GM18867 (cell line): ENCODE data around the gene MAP3K7CL.
"Not testable (repeated sequence)": the region's sequence is repeated elsewhere in the genome, so short reads cannot be mapped to it uniquely, and the experiment has no call there.

ENCODE experiments used
- ATAC-seq: cut with Tn5 transposase; IDR thresholded peaks from one replicate; pipeline ENCODE4 v1.9.1; 2021; ENCODE audit warnings: mild to moderate bottlenecking, moderate library complexity; ENCODE audit not compliant: unreplicated experiment

MAP3K7CL gene

DNA sequence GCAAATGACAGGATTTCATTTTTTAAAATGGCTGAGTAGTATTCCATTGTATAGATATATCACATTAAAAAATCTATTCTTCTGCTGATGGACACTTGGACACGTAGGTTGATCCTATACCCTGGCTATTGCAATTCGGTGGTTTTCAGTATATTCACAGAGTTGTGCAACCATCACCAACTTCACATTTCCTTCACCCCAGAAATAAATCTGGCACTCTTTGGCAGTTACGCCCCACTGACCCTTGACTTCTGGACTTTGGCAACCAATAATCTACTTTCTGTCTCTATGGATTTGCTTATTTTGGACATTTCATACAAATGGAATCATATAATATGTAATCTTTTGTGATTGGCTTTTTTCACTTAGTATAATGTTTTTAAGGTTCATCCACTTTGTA lies 35.9 kb downstream of the MAP3K7CL start:
- ATAC-seq = no peak

DNA sequence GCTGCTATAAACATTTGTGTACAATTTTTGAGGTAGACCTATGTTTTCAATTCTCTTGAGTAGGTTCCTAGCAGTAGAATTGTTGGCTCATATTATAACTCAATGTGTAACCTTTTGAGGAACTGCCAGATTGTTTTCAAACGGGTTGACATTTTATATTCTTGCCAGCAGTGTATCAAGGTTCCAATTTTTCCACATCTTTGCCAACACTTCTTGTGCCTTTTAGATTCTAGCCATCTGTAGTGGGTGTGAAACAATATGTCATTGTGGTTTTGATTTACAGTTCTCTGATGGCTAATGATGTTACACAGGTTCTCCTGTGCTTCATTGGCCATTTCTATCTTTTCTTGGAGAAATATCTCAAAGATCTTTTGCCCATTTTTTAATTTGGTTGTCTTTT lies 36.4 kb downstream of the MAP3K7CL start:
- ATAC-seq = no peak

DNA sequence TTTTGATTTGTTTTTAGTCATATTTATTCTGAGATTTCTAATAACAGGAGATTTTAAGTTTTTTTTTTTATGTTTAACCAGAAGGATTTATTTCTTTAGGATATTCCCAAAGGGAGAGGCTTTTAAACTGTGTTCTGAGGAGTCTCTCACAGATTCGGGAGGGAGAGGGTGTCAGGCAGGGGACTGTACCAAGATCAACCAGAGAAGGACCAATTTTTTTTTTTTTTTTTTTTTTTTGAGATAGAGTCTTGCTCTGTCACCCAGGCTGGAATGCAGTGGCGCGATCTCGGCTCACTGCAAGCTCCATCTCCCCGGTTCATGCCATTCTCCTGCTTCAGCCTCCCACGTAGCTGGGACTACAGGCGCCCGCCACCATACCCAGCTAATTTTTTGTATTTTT lies 37.0 kb downstream of the MAP3K7CL start:
- not testable (repeated sequence) for ATAC-seq

DNA sequence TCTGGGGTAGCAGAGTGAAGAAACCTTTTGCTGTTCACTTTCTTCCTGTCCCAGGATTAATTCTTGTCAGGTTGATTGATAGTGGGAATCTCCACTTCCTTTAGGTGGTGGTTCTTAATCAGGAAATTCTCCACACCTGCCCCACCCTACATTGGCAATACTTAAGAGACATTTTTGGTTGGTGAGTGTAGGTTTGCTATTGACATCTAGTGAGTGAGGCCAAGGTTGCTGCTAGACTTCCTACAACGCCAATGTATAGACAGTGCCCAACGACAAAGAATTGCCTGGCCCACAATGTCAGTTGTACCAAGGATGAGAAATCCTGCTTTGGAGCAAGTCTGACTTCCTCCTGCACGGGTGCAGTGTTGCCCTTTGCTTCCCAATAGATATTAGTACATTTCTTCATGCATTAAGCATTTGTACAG lies 38.5 kb downstream of the MAP3K7CL start:
- ATAC-seq = no peak

DNA sequence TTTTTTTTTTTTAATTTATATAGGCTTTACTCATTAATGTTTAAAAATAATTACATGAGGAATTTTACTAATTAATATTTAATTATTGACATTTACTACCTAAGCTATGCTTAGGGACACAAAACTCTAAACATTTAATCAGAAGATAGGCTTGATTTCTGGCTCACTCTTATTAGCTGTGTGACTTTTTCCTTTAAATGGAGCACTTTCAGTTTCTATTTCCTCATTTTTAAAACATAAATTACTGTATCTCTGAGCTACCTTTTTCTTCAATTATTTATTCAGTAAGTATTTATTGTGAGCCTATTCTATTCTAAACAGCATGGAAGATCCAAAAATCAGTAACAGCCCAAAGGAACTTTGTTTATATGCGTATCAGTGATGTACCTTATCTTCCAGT lies 40.5 kb downstream of the MAP3K7CL start:
- ATAC-seq = no peak

DNA sequence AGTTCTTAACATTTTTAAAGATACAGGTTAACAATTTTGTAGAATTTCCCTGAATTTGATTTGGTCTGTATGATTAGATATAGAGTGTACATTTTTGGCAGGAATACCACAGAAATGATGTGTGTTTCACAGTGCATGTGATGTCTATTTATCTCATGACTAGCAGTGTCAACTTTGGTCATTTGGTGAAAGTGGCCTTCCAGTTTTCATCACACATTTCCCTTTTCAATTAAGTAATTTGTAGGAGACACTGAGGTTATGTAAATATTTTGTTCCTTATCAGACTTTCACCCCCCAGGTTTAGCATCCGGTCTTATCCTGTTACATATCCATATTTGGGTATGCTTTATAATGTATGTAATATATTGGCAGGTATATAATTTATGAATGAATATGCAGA lies 41.8 kb downstream of the MAP3K7CL start:
- no peak for ATAC-seq

DNA sequence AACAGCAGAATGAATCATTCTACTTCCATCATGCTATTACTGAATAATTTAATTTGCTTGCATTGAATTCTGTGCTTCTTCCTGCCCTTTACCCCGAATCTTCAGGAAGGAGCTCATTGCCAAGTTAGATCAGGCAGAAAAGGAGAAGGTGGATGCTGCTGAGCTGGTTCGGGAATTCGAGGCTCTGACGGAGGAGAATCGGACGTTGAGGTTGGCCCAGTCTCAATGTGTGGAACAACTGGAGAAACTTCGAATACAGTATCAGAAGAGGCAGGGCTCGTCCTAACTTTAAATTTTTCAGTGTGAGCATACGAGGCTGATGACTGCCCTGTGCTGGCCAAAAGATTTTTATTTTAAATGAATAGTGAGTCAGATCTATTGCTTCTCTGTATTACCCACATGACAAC lies 44.2 kb downstream of the MAP3K7CL start:
- ATAC-seq = no peak

DNA sequence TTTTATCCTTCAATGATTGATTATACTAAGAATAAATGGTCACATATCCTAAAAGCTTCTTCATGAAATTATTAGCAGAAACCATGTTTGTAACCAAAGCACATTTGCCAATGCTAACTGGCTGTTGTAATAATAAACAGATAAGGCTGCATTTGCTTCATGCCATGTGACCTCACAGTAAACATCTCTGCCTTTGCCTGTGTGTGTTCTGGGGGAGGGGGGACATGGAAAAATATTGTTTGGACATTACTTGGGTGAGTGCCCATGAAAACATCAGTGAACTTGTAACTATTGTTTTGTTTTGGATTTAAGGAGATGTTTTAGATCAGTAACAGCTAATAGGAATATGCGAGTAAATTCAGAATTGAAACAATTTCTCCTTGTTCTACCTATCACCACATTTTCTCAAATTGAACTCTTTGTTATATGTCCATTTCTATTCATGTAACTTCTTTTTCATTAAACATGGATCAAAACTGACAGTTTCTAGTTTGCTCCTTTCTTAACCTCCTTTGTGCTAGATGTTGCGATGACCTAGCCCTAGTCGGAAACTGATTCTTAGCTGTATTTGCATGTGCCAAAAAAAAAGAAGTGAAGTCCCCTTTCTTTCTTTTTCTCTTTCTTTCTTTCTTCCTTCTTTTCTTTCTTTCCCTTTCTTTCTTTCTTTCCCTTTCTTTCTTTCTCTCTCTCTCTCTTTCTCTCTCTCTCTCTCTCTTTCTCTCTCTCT lies 45.1 kb downstream of the MAP3K7CL start:
- ATAC-seq = peak; percentile 56

DNA sequence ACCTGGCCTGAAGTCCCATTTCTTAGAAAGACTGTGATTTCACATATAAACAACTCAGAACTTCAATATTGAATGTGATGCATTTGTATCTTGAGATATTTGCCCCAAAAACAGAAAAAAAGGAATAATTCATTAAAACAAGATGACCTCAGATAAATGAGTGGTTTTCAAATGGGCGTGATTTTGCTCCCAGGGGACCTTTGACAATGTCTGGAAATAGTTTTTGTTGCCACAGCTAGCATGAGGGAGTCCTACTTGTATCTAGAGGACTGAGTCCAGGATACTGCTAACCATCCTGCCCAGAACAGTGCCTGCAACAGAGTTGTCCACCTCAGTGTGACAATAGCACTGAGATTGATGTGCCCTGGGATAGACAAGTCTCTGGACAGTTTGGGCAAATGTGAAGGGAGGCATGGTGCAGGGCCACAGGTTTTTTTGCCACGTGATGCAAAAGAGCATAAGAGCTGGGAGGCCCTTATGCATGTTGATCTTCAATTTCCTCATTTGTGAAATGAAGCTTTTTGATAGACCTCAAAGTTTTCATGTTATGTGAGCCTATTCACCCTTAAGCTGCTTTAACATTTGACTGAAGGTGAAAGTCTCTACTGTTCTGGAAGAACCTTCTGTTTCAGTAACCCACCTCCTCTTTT lies 46.2 kb downstream of the MAP3K7CL start:
- ATAC-seq = no peak

DNA sequence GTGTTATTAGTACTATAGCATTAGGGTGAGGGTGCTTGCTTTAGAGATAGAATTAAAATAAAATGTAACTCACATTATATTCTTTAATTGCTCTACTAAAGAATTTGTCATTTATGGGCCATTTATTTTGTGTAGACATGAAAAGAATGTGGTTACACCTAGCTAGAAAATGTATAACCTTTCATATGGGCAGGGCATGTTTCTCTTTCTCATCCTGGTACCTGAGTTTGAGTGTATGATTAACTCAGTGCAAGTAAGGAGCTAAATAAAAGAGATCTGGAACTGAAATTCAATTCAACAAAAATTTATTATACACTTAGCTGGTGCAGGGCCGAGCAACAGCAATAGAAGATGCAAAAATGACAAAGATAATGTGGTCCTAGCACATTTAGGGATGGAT lies 47.4 kb downstream of the MAP3K7CL start:
- ATAC-seq = no peak

DNA sequence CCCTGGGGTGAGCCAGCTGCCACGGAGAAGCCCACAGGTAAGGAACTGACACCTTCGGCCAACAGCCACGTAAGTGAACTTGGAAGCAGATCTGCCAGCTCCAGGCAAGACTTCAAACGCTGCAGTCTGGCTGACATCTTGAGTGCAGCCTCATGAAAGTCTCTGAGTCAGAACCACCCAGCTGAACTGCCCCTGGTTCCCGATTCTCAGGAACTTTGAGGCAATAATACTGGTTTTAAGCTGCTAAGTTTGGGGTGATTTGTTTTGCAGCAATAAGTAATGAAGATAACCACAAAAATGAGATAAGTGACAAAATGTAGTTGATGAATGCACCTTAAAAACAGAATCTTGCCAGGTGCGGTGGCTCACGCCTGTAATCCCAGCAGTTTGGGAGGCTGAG lies 48.5 kb downstream of the MAP3K7CL start:
- ATAC-seq = no peak

DNA sequence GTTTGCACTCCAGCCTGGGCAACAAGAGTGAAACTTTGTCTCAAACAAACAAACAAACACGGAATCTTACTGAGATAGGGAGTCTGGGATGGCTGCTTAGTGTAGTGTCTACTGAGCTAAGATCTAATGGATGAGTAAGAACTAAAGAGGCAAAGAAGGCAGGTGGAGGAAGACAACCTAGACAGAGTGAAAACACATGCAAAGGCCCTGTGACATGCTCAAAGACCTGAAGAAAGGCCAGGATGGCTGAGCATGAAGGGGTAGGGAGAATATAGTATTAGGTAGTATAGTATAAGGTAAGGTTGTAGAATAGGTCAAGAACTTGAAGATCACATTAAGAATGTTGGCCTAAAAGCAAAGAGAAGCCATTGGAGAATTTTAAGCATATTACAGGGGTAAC lies 49.1 kb downstream of the MAP3K7CL start:
- ATAC-seq = no peak

DNA sequence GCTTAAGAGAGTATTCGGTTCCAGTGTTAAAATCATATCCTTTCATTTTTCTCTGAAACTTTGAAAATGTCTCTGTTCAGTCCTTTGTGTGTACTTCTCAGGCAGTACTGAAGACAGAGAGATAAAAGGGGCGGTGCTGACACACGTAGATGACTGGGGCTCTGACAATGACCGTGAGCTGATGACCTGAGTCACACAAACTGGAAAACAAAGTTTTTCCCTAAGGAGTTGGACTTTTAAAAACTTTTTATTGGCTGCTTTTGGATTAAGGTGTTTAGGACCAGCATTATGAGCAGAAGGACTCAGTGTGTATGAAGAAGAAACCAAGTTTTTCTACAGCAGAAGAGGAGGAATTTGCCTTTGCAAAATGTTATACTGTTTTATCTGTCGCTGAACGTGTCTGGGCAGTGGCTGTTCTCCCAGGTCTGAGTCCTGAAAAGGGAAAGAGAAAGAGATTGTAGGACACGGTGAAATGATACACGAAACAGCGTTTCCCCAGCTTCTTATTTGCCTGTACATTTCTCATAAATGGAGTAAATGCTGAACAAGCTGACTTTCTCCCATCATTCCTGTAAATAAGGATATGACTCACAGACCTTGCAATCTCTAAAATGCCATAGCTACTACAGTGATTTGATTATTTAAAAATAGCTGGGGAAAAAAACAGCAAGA lies 51.5 kb downstream of the MAP3K7CL start:
- peak; percentile 65 for ATAC-seq

DNA sequence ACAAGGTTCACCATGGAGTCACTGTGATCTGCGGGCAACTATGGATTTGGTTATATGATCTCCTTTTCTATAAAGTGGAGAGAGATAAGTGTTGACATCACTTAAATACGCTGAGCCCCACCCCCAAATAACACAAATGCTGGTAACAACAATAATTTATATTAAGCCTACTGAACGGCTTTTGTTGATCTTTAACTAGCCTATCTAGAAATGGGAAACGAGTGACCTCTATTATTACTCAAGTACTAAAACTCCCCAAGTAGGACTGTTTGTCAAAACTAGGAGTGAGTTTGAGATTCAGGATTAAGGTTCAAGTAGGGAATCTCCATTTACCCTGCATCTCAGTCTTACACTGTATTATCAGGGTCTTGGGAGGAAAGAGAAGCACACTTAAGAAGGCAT lies 52.2 kb downstream of the MAP3K7CL start:
- no peak for ATAC-seq

DNA sequence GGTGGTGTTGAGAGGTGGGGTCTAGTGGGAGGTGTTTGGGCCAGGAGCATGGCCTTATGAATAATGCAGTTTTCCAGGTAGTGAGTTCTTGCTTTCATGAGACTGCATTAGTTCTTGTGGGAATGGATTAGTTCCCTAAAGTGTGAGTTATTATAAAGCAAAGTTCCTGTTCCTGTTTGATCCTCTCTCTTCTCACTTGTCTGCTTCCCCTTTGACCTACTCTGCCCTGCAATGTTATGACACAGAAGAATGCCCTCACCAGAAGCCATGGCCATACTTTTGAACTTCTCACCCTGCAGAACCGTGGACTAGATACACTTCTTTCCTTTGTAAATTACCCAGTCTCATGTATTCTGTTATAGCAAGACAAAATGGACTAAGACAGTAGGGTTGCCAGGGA lies 53.6 kb downstream of the MAP3K7CL start:
- ATAC-seq = no peak

DNA sequence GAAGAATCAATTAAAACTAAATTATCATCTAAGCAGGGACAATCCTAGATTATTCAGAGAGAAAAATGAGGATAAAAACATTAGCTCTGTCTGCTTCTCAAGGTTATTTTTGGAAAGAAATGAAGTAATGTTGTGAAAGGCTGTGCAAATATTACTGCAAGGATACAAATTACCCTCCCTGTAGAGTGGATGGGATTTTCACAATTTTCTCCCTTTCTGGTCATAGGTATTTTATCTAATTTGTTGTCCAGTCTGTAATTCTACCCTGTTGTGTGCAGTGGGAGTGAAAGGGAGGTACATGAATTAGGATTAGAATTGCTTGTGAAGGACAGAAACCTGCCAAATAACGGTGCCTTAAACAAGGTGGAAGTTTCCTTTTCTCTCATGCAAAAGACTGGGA lies 54.7 kb downstream of the MAP3K7CL start:
- no peak for ATAC-seq

DNA sequence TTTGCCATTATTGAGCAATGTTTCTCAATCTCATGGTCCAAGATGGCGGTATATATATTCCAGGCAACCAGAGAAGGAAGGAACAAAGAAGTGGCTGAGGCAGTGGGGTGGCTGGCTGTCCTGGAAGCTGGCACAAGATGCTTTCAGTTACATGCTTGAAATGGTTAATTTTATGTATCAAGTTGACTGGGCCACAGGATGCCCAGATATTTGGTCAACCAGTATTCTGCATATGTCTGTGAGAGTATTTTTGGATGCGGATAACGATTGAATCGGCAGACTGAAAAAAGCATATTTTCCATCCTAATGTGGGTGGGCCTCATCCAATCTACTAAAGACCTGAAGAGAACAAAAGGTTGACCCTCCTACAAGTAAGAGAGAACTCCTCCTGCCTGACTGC lies 55.2 kb downstream of the MAP3K7CL start:
- ATAC-seq = no peak

DNA sequence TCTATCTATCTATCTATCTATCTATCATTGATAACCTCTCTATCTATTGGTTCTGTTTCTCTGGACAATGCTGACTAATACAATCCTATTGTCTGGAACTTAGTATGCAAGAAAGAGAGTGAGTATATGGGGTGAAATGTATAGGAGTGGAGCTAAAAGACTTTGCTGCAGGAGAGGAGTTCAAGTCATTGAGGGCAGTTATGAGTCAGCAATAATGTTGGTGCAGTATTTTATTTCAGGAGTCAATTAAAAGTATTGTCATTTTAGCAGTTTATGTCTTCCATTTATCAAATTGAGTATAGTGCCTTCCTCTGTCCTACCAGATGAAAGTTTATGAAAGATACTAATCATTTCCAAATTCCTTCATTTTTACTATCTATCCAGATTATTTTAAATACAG lies 55.8 kb downstream of the MAP3K7CL start:
- ATAC-seq = no peak

DNA sequence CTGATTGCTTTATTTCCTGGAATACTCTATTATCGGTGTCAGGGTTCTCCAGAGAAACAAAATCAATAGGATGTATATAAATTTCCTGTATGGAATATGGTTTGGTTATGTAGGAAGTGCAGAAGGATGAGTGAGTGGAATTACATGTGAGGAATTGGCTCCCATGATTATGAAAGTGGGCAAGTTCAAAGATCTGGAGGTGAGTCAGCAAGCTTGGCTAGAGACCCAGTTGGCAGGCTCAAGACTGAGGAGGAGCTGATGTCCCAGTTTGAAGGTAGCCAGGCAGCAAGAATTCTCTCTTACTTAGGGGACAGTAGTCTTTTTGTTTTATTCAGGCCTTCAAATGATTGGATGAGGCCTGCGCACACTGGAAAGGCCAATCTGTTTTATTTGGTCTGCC lies 57.5 kb downstream of the MAP3K7CL start:
- ATAC-seq = no peak

DNA sequence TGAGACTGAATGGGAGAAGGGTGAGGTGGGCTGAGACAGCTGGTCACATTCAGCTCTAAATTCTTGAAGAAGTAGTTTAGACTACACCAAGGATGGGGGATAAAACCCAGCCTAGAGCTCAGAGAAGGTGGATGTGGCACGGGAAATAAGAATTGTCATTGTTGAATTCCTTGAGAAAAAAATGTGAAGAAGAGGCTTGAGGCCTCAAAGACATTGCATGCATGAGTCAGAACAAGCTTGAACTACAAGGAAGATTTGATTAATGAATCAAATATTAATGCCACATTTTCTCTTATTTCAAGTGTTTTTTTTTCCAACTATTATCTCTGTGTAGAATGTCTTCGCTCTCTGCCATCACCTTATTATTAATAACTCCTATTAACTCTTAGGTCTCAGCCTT lies 58.9 kb downstream of the MAP3K7CL start:
- ATAC-seq = no peak

DNA sequence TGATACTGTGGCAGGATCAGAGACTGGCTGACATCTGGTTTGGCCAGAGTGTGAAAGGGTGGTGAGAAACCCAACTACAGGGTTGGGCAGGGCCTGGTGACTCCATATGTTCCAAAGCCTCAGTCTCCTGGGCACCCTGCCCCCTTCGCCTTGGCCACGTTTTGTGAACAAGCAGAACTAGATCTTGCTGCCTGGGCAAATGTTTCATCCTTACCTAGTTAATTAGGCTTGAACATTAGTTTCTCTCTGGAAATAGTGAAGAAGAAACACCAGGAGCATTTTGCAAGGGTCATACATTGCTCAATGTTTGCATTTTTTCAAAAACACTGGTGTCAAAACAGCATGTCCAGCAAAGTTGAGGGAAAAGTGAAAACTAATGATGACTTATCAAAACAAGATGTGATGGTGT lies 60.5 kb downstream of the MAP3K7CL start:
- ATAC-seq = peak; percentile 64

DNA sequence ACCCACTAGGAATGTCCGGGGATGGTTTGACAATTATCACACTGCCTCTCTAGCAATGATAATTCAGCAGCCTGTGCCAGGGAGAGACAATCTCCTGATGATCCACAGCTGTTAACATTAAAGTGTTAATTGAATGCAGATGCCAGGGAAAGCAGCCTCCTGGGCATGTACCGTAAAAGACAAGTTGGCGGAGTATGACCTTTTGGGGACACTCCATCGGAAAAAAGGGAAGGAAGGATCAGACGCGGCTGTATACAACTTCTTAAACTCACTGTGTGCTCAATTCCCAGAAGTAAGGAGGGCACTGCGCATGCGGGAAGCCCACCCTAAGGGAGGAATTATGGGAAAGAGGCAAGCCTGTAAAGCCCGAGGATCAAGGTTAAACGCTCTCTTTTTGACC lies 62.6 kb downstream of the MAP3K7CL start:
- no peak for ATAC-seq
